ENCODE results near the gene C11orf86.

DNA sequence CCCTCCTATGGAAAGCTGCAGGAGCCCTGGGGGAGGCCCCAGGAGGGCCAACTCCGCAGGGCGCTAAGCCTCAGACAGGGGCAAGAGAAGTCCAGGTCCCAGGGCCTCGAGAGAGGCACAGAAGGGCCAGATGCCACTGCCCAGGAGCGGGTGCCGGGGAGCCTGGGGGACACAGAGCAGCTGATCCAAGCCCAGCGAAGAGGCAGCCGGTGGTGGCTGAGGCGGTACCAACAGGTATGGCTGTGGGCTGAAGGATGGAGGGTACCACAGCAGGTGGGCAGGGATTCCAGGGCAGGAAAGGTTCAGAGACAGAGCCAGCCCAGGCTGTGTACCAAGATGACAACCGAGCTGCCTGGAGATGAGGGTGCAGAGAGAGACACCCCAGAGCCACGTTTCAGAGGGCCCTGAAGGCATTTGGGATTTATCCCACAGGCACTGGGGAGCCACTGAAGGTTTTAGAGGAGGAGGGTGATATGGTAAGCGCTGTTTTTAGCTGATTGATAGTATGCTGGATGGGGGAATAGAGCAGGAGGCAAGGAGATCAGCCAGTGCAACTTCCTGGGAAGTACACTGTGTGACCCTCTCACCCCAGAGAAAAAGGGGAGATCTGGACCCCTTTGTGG is 412 bp downstream of the C11orf86 start:
- TF ChIP-seq, protein P1, sequence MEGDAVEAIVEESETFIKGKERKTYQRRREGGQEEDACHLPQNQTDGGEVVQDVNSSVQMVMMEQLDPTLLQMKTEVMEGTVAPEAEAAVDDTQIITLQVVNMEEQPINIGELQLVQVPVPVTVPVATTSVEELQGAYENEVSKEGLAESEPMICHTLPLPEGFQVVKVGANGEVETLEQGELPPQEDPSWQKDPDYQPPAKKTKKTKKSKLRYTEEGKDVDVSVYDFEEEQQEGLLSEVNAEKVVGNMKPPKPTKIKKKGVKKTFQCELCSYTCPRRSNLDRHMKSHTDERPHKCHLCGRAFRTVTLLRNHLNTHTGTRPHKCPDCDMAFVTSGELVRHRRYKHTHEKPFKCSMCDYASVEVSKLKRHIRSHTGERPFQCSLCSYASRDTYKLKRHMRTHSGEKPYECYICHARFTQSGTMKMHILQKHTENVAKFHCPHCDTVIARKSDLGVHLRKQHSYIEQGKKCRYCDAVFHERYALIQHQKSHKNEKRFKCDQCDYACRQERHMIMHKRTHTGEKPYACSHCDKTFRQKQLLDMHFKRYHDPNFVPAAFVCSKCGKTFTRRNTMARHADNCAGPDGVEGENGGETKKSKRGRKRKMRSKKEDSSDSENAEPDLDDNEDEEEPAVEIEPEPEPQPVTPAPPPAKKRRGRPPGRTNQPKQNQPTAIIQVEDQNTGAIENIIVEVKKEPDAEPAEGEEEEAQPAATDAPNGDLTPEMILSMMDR (IDR thresholded peaks at IDR 0.05): no peak
- TF ChIP-seq POLR2A (IDR thresholded peaks at IDR 0.05): no peak

Measured in thyroid gland (tissue), 4 donors.